NOMO-1 (cell line): ENCODE measurements around the gene PILRB.
A peak's percentile ranks its signal among the peaks of the same experiment; 100 is the strongest.
"Not testable (repeated sequence)": the region's sequence is repeated elsewhere in the genome, so short reads cannot be mapped to it uniquely, and the experiment has no call there.

Experiments
- DNase-seq, 2 experiments: peaks; one replicate each; lab custom pipeline; 2025; ENCODE audit not compliant: unreplicated experiment in 2 of 2; lab: John Stamatoyannopoulos, UW

The PILRB gene

GRCh38 chr7:100373870-100374598 lies 16.1 kb downstream of the PILRB start:
- DNase-seq = peak; percentile 46 to 49

- no peak for DNase-seq
Observed at GRCh38 chr7:100374601-100375000, 16.7 kb downstream of the PILRB start.

GRCh38 chr7:100376066-100376465 lies 18.1 kb downstream of the PILRB start:
- no peak for DNase-seq

DNA sequence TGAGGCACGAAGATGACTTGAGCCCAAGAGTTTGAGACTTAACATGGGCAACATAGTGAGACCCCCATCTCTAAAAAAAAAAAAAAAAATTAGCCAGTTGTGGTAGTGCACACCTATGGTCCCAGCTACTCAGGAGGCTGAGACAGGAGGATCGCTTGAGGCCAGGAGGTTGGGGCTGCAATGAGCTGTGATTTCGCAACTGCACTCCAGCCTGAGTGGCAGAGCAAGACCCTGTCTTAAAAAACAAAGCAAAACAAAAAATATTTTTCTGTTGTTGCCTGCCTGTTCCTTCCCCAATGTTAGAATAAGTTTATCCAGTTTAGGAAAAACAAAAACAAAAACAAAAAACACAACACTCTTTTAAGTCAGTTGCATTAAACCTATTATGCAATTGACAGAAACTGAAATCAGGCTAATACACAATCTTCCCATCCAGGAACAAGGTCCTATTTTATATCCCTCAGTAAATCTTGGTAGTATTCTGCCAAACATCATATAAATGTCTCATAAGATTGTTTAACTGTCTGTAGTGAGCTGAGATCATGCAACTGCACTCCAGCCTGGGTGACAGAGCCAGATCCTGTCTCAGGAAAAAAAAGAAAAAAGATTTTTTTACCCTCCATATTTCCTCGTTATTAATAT lies 20.3 kb downstream of the PILRB start:
- DNase-seq = no peak

GRCh38 chr7:100380196-100380595 lies 22.3 kb downstream of the PILRB start:
- DNase-seq = peak in 1 of 2 experiments; percentile 51

- DNase-seq = not testable (repeated sequence)
Observed at GRCh38 chr7:100381531-100382233, 23.8 kb downstream of the PILRB start.

- DNase-seq = not testable (repeated sequence)
Observed at GRCh38 chr7:100382234-100382853, 24.4 kb downstream of the PILRB start.

GRCh38 chr7:100384628-100385294 lies 26.8 kb downstream of the PILRB start:
- no peak for DNase-seq

DNA sequence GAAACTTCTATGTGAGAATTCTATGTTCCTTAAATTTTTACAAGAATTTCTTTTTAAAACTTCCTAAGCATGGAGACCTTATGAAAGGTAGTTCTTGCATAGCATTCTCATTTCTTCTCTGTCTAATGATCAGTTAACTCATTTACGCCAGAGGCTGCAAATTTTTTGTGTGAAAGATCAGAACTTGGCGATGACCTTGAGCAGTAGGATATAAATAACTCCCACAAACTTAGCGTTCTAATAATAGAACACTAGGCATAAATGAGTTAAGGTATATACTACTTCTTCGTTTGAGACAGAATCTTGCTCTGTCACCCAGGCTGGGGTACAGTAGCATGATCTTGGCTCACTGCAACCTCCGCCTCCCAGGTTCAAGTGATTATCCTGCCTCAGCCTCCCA lies 29.0 kb downstream of the PILRB start:
- DNase-seq = no peak

DNA sequence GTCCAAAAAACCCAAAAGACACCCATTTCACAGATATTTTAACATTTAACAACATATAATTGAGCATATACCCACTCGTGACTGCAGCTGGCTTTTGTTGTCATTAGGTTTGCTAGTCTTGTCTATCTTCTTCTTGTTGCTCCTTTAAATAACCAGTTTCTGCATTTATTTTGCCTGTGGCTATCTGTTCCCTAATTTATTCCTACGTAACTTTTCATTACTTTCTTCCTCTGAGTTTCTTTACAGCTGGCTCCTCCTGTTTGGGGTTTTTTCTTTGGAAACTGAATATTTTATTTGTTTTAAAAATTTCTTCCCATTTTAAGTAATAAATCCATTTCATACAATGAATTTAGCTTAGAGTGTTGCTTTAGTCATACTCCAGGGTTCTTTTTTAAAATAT lies 29.8 kb downstream of the PILRB start:
- no peak for DNase-seq

GRCh38 chr7:100389437-100390088 lies 31.6 kb downstream of the PILRB start:
- no peak for DNase-seq

GRCh38 chr7:100390286-100391009 lies 32.5 kb downstream of the PILRB start:
- DNase-seq = no peak

- DNase-seq = no peak
Observed at GRCh38 chr7:100393233-100393905, 35.5 kb downstream of the PILRB start.

DNA sequence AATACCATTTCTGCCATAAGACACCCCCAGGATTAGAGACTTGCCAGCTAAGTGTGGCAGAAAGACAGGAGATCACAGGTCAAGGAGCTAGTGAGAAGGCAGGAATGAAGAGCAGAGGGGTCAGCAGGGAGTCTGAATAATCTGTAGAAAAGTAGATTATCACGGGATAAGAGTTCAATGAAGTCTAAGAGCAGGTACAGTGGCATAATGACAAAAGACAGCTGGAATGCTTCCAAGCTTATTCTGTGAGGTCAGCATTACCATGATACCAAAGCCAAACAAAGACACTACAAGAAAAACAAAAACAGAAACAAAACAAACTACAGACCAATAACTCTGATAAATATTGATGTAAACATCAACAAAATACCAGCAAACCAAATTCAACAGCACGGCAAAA lies 36.2 kb downstream of the PILRB start:
- no peak for DNase-seq

DNA sequence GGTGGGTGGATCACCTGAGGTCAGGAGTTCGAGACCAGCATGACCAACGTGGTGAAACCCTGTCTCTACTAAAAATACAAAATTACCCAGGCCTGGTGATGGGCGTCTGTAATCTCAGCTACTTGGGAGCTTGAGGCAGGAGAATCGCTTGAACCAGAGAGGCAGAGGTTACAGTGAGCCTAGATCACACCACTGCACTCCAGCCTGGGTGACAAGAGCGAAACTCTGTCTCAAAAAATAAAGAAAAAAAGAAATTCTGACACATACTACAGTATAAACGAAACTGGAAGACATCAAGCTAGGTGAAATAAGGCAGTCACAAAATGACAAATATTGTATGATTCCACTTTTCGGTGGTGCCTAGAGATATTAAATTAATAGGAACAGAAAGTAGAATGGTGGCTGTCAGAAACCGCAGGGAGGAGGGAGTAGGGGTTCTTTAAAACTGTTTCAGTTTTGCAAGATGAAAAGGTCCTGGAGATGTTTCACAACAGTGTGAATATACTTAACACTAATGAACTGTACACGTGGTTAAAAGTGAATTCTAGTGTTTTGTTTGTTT lies 38.6 kb downstream of the PILRB start:
- peak; percentile 97 to 100 for DNase-seq

DNA sequence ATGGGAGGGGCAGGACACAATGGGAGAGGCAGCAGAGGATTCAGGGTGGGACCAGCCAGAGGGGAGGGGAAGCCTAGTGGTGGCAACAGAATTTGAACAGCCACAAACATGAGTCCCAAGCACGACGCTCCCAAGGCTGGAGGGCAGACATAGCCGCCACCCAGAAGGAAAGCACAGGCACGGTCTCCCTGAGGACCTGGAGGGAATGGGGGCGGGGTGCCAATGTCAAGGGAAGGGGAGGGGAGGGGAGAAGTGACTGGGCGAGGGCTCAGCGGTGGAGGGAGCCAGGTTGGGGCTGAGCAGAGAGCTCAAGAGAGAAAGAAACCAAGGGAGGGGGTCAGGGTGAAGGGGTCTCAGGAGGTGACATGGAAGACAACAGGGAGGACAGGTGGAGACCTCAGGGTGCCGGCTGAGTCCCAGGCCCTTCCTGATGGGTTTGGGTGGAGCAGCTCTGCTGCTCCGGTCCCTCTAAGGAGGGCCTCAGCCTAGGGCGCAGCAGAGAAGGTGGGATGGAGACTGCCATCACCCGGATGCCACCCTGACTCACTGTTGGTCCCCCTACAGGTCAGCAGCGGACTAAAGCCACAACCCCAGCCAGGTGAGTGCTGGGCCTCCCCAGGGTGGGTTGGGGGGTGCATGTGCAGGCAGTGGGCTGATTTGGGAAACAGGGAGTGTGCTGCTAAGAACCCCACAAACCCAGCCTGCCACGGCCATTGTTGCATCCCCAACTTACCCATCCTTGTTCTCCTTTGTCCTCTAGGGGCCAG lies 39.6 kb downstream of the PILRB start:
- no peak for DNase-seq

GRCh38 chr7:100398239-100398638 lies 40.3 kb downstream of the PILRB start:
- DNase-seq = no peak

- DNase-seq = no peak
Observed at GRCh38 chr7:100400041-100400440, 42.1 kb downstream of the PILRB start.
